IPS-18a (cell line): ENCODE data around the gene MYO18A.

ENCODE experiments used
- H3K27ac ChIP-seq: one replicate; pipeline ENCODE4 v1.5.1; 2013; ENCODE audit warnings: low read length
- H3K27me3 ChIP-seq: one replicate; pipeline ENCODE4 v1.6.1; 2013; ENCODE audit warnings: mild to moderate bottlenecking, low read length; ENCODE audit not compliant: control insufficient read depth, insufficient read depth
- H3K36me3 ChIP-seq: one replicate; pipeline ENCODE4 v1.6.1; 2013; ENCODE audit warnings: low read depth, low read length; ENCODE audit not compliant: control insufficient read depth
- H3K4me1 ChIP-seq: one replicate; pipeline ENCODE4 v1.6.1; 2013; ENCODE audit warnings: low read depth, low read length; ENCODE audit not compliant: control insufficient read depth
- H3K4me3 ChIP-seq: one replicate; pipeline ENCODE4 v1.5.1; 2013; ENCODE audit warnings: low read length
- H3K9ac ChIP-seq: one replicate; pipeline ENCODE4 v1.6.1; 2013; ENCODE audit warnings: mild to moderate bottlenecking, low read length, moderate library complexity
- H3K9me3 ChIP-seq: one replicate; pipeline ENCODE4 v1.6.1; 2013; ENCODE audit warnings: low read depth, low read length; ENCODE audit not compliant: control insufficient read depth

The MYO18A gene

GRCh38 chr17:29140631-29141513, 39.3 kb downstream of the MYO18A start:
- H3K4me3 ChIP-seq, result no peak overlapping the region
- H3K9me3 ChIP-seq, result no peaks in the 10 kb centered on the region
- no peaks in the 10 kb centered on the region for H3K27me3 ChIP-seq
- no peak overlapping the region for H3K9ac ChIP-seq
- no peak overlapping the region for H3K27ac ChIP-seq
- H3K36me3 ChIP-seq, result no peaks in the 10 kb centered on the region
- H3K4me1 ChIP-seq, result peaks cover 20% of the 10 kb centered on the region

- Histone ChIP-seq H3K9me3 (no peaks in the 10 kb centered on the region), H3K4me1 (peaks cover 17% of the 10 kb centered on the region), H3K27me3 (no peaks in the 10 kb centered on the region), H3K27ac (no peak overlapping the region), H3K36me3 (no peaks in the 10 kb centered on the region), H3K4me3 (no peak overlapping the region), H3K9ac (no peak overlapping the region)
These were observed 40.1 kb downstream of the MYO18A start for GRCh38 chr17:29140051-29140621.

- no peak overlapping the region for H3K27ac ChIP-seq
- H3K4me1 ChIP-seq, result peaks cover 17% of the 10 kb centered on the region
- no peak overlapping the region for H3K9ac ChIP-seq
- no peak overlapping the region for H3K4me3 ChIP-seq
- H3K9me3 ChIP-seq, result no peaks in the 10 kb centered on the region
- H3K36me3 ChIP-seq, result no peaks in the 10 kb centered on the region
- no peaks in the 10 kb centered on the region for H3K27me3 ChIP-seq
These were observed 41.1 kb downstream of the MYO18A start for GRCh38 chr17:29138971-29139691.

- H3K4me3 ChIP-seq, result no peak overlapping the region
- no peak overlapping the region for H3K27ac ChIP-seq
- H3K9me3 ChIP-seq, result no peaks in the 10 kb centered on the region
- peaks cover 22% of the 10 kb centered on the region for H3K4me1 ChIP-seq
- H3K36me3 ChIP-seq, result no peaks in the 10 kb centered on the region
- no peak overlapping the region for H3K9ac ChIP-seq
- H3K27me3 ChIP-seq, result no peaks in the 10 kb centered on the region
These were observed 41.8 kb downstream of the MYO18A start for GRCh38 chr17:29138184-29138955.

- Histone ChIP-seq H3K9ac (no peak overlapping the region), H3K36me3 (no peaks in the 10 kb centered on the region), H3K9me3 (no peaks in the 10 kb centered on the region), H3K4me1 (peaks cover 34% of the 10 kb centered on the region), H3K27ac (no peak overlapping the region), H3K4me3 (no peak overlapping the region), H3K27me3 (no peaks in the 10 kb centered on the region)
These were observed 43.0 kb downstream of the MYO18A start for GRCh38 chr17:29136998-29137730.

- Histone ChIP-seq H3K27me3 (no peaks in the 10 kb centered on the region), H3K4me1 (peaks cover 24% of the 10 kb centered on the region), H3K36me3 (no peaks in the 10 kb centered on the region), H3K9me3 (no peaks in the 10 kb centered on the region), H3K4me3 (no peak overlapping the region), H3K9ac (no peak overlapping the region), H3K27ac (no peak overlapping the region)
These were observed 44.7 kb downstream of the MYO18A start for GRCh38 chr17:29135464-29135863.

- Histone ChIP-seq H3K4me3 (no peak overlapping the region), H3K4me1 (peaks cover 18% of the 10 kb centered on the region), H3K36me3 (no peaks in the 10 kb centered on the region), H3K9ac (peak overlapping the region; percentile 0), H3K27ac (peak overlapping the region; percentile 63), H3K9me3 (no peaks in the 10 kb centered on the region), H3K27me3 (no peaks in the 10 kb centered on the region)
These were observed 47.0 kb downstream of the MYO18A start for GRCh38 chr17:29133121-29133713.

- no peaks in the 10 kb centered on the region for H3K36me3 ChIP-seq
- H3K9ac ChIP-seq, result peak overlapping the region; percentile 0
- no peak overlapping the region for H3K4me3 ChIP-seq
- no peak overlapping the region for H3K27ac ChIP-seq
- no peaks in the 10 kb centered on the region for H3K9me3 ChIP-seq
- no peaks in the 10 kb centered on the region for H3K27me3 ChIP-seq
- peaks cover 18% of the 10 kb centered on the region for H3K4me1 ChIP-seq
These were observed 48.1 kb downstream of the MYO18A start for GRCh38 chr17:29131814-29132682.

GRCh38 chr17:29129731-29130130, 50.5 kb downstream of the MYO18A start:
- no peak overlapping the region for H3K27ac ChIP-seq
- no peaks in the 10 kb centered on the region for H3K36me3 ChIP-seq
- no peaks in the 10 kb centered on the region for H3K27me3 ChIP-seq
- no peak overlapping the region for H3K4me3 ChIP-seq
- H3K9ac ChIP-seq, result no peak overlapping the region
- H3K4me1 ChIP-seq, result peaks cover 18% of the 10 kb centered on the region
- no peaks in the 10 kb centered on the region for H3K9me3 ChIP-seq

- Histone ChIP-seq H3K4me3 (no peak overlapping the region), H3K27ac (no peak overlapping the region), H3K36me3 (no peaks in the 10 kb centered on the region), H3K9me3 (no peaks in the 10 kb centered on the region), H3K4me1 (peaks cover 8% of the 10 kb centered on the region), H3K9ac (no peak overlapping the region), H3K27me3 (no peaks in the 10 kb centered on the region)
These were observed 52.4 kb downstream of the MYO18A start for GRCh38 chr17:29127840-29128239.
